GM18870 (cell line): Measurements from ENCODE around the gene HOXB1.

Experiments used
- ATAC-seq: cut with Tn5 transposase; IDR thresholded peaks from one replicate; pipeline ENCODE4 v1.9.1; 2021; ENCODE audit warnings: moderate library complexity; ENCODE audit not compliant: unreplicated experiment

Gene HOXB1

DNA sequence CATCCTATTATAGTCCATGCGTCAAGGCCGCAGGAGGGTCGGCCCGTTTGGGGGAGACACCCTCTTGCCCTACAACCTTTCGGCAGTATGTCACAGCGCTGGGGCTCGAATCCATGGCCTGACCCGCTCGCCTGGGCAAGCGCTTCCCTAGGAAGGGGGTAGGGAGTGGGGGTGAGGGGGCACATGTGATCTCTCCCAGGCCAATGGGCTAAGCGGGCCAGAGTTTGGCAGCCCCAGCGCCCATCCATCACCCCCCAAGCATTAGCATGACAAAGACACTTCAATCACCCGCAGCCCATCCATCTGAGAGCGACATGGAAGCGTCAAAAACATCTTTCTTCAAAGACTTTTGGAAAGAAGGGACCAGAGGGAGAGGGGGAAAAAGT lies at the start of gene HOXB1:
Gene HOXB1, minus strand, starts transcription at position 125 of the 386 bp plus-strand sequence. Its CDS starts 107 bp downstream, at position 18.
- ATAC-seq = no peak

DNA sequence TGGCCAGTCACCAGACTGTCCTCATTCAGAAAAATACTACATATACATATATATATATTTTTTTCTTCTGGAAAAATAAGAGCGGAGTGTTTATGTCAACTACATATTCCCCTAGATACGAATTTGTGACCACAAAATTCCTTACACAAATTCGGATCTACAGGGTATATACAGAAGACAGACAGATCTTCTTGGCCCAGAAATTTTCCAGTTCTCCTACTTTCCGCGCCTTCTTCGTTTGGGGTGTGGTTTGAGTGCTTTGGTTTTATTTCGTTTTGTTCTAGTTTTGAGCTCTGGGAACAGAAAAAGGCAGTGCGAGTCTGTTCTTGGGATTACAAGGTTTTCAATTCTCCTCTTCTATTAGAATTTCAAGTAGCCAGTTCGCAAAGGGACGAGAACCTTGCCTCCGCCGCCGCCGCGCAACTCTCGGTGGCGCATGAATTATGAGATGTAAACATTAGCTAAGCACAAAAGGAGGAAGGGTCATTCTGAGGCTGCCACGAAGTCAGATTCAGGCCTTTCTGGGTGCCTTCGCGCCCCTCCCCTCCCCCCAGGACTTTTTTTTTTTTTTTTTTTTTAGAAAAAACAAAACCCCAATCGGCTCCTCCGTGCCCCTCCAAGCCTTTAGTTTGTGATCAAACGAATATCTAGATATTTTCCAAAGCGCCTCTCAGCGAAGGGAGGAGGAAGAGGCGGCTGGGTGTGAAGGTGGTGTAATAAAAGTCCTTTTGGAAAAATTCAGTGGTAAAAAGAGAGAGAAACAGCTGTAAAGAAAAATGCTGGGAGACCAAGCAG lies 49.1 kb upstream of the HOXB1 start:
- no peak for ATAC-seq

DNA sequence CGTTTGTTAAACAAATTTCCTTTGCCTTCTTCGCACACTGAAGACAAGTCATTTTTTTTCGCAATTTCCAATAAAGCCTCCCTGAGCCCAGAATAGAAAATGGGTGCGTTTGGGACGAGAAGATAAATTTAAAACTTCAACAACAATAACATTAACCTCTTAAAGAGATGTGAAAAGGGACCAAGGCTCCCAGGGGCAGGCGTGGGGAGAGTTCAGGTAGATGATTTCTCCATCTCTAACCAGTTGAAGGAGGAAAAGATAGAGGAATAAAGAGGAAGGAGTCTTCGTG lies 48.6 kb upstream of the HOXB1 start:
- ATAC-seq = no peak

DNA sequence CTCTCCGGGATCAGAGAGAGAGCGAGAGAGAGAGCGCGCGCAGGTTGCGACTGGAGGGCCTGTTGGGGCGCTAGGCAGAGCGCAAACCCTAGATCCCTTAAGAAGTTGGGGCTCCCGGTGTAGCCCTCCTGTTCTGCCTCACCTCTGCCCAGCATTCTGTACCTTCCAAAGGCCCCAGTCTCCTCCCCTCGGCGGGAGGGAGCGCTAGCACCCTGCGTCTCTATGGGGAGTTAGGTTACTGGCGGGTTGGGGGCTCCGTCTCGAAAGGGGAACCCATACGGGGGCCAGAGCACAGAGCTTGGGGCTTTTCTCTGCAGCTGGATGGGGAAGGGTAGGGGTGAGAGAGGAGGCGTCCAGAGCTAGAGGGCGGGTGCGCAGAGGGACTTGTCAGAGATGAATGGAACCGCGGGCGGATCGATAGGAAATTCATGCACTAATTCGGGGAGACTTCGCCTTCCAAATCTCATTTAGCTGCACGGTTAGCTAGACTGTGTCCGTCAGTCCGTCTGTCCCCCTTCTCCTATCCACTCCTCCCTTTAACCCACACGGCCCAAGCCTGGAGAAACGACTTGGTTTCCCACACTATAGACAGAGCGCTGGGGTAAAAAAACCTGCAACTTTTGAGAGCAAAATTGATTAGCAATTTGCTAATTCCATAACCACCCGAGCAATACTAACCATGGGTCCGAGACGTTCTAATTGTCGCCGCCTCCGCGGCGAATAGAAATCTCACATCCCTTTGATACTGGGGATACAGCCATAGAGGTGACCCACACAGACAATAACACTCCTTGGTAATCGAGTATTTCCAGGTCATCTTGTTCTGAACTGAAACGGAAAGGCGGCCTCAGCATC lies 48.0 kb upstream of the HOXB1 start:
- no peak for ATAC-seq

DNA sequence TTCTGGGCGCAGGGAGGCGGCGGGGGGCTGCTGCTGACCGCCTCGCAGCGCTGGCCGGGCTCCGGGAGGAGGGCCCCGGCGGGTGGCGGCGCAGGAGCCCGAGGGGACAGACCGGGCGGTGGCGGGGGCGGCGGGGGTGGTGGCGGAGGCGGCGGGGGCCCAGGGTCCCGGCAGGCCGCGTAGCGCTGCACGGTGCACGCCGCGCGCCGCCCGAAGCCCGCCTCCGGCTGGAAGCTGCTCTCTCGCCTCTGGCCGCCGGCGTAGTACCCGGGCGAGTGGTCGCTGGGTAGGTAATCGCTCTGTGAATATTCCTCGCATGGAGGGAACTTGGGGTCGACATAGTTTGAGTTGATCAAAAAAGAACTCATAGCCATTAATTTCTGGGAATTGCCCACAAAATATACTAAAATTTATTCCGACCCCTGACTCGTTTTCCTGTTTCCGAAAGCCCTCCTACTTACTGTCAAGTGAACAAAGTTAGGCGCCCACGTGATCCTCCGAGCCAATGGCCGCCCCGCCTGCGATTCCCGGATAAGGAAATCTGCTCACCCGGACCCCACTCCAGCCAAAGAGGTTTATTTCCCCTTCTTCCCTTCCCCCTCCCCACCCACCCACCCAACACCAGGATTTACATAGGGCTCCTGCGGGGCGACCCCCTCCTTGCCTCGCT lies 47.3 kb upstream of the HOXB1 start, which contains the start of gene HOXB4:
Gene HOXB4, minus strand, starts transcription at position 405 of the 670 bp plus-strand sequence. Its CDS starts 31 bp downstream, at position 374.
- no peak for ATAC-seq

DNA sequence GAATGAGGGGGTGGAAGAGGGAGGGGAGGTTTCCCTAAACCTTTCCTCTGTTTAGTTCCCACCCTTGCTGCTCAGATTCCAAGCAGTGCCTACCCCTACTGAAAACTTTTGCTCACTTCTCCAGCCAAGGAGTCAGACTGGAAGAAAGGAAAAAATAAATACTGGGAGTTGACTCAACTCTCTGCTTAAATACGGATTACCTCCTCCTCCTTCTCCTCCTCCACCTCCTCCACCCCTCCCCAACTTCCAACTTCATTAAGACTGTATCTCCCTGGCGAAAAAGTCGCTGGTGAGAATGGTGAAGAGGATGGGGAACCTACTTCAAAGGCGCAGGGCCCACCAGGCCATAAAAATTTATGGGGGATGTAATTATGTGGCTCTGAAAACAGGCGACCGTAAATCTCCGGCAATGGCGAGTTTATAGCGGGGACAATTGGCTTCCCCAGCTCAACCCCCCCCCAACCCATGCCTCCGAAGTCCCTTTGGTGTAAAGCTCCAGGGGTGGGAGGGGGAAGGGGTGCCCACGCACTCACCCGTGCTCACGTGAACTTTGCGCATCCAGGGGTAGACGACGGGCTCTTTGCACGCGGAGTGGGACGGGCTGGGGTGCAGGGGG lies 46.6 kb upstream of the HOXB1 start:
- ATAC-seq = no peak

DNA sequence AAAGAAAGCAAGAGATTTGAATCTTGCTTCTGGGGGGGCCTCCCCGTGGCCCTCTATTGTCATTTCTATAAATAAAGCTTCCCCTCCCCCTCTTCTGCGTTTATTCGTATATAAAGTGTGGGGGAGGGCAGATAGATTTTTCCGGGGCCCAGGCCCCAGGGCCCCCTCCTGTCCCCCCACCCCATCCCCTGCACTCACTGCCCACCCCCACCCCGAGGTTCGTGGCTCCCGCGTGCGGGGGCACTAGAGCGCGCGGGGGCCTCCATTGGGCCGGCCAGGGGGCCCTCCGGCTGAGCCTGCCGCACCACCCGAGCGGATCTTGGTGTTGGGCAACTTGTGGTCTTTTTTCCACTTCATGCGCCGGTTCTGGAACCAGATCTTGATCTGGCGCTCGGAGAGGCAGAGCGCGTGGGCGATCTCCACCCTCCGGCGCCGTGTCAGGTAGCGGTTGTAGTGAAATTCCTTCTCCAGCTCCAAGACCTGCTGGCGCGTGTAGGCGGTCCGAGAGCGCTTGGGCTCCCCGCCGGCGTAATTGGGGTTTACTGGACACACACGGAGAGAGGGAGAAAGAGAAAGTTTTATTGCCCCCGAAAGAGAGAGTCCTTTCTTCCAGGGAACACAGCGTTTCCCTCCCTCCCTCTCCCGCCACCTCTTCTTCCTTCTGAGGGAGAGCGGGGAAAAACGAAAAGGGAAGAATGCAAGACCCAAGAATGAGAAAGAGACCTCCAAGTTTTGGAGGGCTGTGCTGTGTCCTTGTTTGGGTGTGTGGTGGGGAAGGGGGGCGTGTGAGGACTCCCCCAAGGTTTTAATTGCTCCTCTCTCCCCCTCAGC lies 45.9 kb upstream of the HOXB1 start:
- no peak for ATAC-seq

DNA sequence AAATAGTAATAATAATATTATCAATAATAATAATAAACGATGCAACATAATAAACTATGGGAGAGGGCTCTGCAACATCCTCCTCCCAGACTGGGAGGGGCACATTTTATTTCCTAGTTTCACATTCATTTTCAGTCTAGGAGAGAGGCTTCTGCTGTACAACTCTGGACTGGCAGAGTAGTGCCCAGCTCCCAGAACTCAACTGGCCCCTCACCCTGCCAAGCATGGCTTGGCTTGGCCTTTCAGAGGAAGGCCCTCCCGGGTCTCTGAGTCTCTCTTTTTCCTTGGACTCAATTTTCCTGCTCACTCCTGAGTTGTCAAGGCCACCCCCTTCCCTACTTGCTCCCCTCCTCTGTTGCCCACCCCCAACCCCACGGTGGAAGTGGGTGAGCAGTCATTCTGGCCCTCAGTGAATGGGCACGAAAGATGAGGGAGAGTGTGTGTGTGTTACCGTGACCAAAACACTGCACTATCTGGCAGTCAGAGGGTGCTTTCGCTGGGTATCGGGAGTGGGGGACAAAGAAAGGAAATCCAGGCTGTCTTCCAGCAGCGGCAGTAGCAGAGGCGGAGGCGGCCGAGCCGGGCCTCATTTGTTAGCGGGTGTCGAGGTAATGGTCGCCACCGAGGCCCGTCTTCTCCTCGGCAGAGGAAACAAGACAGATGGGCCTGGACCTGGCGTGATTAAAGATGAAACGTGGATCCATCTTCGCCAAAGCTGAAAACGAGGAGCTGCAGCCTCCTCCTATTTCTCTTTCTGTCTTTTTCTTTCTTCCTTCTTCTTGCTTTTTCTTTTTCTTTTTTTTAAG lies 45.1 kb upstream of the HOXB1 start:
- no peak for ATAC-seq

DNA sequence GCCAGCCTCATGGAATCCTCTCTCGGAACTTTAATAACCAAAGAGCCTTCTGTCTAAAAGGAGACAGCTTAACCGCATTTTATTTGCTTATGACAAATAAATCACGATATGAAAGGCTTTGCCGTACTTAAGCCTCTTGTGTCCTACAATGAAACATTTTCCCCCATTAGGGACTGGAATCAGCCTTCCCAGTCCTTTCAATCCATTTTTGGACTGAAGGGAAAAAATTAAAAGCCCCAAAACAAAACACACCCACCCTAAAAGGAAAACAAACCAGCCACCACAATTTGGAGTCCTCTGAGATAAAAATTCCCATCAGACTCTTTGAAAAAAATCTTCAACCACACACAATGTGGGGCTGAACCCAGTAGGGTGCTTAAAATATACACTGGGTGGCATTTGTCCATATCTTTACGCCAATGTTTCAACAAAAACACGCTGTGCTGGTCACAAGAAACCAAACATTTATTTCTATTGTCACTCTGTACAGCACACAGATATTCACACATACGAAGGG lies 44.3 kb upstream of the HOXB1 start:
- ATAC-seq = no peak

DNA sequence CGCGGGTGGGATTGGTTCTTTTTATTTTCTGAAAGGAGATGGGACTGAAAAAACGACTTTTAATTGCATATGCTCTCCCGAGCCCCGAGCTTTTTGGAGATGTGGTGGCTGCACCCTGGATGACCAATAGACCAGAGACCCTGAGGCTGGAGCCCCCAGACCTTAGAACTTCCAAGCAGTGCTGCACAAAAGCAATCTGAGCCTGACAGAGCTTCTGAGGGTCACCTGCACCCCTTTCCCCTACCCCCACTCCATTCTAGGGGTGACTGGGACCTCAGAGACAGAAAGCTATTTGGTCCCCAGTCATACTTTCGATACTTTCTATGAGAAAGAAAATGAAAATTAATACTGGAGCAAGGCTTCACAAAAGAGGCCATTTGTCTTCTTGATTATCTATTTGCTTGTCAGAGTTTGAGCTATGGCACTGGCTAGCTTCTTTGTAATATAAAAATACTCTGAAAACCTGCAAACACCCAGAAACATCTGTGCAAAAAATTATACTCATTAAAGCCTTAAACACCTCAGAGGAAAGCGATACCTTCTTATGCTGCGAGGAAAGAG lies 43.8 kb upstream of the HOXB1 start:
- ATAC-seq = no peak

DNA sequence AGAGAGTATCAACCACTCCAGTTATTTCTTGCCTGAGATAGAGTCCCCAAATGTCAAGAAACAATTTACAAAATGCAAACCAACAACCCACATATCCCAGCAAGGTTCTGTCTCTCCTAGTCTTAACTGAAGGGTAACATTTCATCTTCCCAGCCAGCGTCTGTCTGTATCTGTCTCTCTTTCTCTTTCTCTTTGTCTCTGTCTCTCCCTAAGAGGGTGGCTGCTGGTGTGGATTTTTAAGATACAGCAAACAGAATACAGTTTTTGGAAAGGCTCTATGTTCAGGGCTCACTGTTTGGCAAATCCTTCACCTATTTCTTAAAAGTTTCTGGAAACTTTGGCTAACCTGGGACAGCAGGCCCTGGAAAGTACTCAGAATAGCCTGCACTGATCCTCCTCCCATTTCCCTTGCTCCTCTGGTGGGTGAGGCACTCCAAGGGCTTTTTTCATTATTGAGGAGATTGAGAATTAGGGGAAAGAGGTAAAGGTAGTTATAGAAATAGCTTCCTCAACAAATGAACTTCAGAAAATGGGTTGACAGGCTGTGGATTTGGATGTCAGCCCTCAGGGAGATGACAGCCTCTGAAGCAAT lies 41.1 kb upstream of the HOXB1 start:
- no peak for ATAC-seq

DNA sequence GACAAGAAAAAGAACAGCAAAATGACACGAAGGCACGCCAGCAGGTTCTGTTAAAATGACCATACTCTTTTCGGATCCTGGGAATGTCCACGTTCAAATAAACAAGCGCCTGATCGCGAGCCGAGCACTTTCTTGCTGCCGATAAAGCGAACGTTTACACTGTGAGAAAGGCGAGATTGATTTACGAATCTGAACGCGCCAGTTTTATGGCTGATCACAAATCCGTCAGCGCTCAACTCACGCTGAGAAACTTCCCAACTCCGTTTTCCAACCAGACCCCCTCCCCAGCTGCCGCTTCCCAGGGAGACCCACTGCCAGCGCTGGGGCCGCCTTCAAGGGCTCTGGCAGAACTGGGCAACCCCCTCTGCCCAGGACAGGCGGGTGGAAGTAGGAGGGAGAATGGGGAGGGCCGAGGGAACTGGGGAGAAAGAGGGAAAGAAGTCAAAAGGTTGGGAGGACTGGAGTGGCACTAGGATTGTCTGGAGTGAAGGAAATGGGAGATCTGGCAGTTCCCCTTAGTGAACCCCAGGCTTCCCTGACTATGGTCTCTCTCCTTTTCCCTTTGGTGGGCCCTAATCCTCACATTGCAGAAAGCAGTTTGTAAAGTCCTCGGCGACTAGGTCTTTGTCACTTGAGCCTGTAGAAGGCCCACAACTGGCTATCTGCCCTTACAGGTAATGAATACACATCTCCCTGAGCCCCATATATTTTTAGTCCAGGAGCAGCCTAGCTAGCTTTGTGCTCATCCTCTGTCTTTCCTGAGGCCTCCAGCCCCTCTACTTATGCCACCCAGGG lies 40.4 kb upstream of the HOXB1 start:
- no peak for ATAC-seq

DNA sequence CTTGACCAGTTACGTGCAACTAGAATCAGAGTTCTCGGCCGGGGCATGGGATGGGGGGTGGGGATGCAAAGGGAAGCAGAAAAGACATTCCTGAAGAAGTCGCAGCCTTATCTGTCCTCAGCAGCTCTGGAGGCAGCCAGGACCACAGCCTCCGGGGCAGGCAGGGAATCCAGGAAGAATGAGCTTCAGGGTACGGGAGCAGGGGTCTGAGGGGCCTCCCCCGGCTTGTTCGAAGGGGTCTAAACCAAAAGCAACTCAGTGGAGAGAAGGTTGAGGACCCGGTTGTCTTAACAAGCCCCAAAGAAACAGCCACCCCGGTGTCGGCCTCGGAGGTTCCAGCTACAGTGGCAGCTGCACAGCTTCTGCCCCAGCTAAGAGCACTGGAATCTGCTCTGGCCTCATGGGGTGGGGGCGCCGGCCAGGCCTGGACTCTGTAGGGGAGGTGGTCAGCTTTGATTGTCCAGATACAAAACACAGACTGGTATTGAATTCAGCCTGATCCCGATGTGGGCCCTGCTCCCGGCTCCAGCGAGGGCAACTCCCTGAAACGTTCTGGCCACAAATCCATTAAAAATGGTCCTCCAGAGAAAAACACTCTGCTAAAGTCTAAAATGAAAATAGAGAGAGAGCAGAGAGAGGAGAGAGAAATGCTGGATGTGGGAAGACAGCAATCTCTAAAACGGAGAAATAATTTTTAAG lies 39.7 kb upstream of the HOXB1 start:
- no peak for ATAC-seq

DNA sequence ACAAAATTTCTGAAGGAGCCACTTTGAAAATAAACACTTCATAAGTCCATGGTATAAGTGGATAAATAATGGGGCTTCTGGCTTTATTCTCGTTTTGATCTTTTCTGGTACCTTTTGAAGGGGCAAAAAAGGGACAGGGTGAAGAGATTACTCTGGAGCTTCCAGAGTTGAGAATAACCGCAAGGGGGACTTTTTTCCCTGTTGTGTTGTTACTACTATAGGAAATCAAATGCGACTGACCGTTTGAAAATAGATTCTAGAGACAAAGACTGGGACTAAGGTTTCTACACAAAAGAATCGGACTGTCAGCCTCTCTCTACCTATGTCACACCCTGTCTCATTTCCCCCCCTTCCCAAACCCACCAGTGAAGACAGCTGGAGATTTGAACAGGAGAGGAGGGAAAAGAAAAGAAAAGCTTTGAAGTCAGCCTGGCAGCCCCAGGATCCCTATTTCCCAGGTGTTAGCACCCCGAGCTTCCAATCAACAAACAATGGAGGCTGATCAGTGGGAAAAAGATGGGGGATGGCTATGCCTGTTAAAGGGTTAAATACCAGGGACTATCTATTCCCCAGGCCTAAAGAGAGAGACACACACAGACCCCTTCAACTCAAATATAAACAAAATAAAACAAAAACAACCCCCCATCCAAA lies 39.0 kb upstream of the HOXB1 start:
- ATAC-seq = no peak

DNA sequence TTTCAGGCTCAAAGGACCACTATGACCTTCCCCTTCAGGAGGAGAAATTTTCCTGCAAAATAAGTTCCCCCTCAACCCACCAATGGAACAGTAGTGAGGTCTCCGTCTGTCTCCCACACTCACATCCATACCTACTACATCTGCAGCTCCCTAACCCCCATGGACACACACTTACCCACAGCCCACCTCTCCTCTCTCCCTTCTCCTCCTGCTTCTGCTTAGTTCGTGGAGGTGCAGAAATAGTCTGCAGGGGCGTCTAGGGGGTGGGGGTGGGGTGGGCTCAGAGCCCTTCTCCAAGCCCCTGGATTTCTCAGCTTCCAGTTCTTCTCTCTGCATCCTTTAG lies 38.4 kb upstream of the HOXB1 start:
- no peak for ATAC-seq

DNA sequence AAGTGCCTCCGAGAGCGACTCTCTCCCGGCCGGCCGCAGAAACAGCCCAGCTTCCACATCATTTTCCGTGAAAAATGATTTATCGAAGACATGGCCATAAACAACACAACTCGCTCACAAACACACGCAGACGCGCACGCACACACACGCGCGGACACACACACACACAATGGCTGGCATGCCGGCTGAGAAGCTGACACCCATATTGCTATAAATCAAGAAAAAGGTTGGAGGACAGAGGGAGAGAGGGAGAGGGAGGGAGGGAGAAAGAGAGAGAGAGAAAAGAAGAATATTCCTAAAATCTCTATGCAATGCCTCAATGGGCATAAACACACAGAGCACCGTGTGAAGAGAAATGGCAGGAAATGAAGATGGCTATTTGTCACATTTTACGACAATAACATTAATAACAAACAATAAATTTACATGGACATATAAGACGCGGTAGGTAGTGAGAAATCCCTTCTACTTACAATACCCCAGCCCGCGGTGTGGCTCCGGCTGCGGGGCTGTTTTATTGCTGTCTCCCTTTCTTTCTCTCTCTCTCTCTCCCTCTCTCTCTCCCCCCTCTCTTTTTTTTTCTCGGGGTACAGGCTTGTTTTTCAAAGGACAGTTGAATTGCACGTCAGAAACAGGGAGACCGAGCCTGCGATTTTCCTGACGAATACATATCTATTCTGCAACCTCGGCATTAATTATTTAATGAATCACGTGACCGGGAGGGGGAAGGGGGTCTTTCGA lies 37.9 kb upstream of the HOXB1 start:
- ATAC-seq = no peak
